ENCODE results near the gene LGR5.

- TF ChIP-seq ZNF776 (CRISPR knock-in tag; IDR thresholded peaks at IDR 0.05): no peak
- no peak for TF ChIP-seq PBX3 (CRISPR knock-in tag; IDR thresholded peaks at IDR 0.05; ENCODE audit: borderline replicate concordance)
Measured at GRCh38 chr12:71607494-71608330, 168.1 kb downstream of the LGR5 start.
